Measurements from ENCODE around the gene SNRK.

Gene SNRK

GRCh38 chr3:43286115-43286840, at the start of gene SNRK:
SNRK (plus strand) TSS chr3:43286540; CDS start chr3:43303204, 16,664 bp downstream.
- peak; percentile 75 to 85 for DNase-seq (ENCODE audit: low read depth in 2 of 2)

GRCh38 chr3:43238801-43239200, 47.5 kb upstream of the SNRK start:
- no peak for DNase-seq (ENCODE audit: low read depth in 2 of 2)

GRCh38 chr3:43239755-43240154, 46.6 kb upstream of the SNRK start:
- no peak for DNase-seq (ENCODE audit: low read depth in 2 of 2)

- no peak for DNase-seq (ENCODE audit: low read depth in 2 of 2)
Observed at GRCh38 chr3:43243590-43244587, 42.5 kb upstream of the SNRK start.

GRCh38 chr3:43244694-43245093, 41.6 kb upstream of the SNRK start:
- no peak for DNase-seq (ENCODE audit: low read depth in 2 of 2)

GRCh38 chr3:43246976-43247375, 39.4 kb upstream of the SNRK start:
- no peak for DNase-seq (ENCODE audit: low read depth in 2 of 2)

- no peak for DNase-seq (ENCODE audit: low read depth in 2 of 2)
Observed at GRCh38 chr3:43247561-43248184, 38.7 kb upstream of the SNRK start.

GRCh38 chr3:43248185-43248583, 38.2 kb upstream of the SNRK start:
- DNase-seq (ENCODE audit: low read depth in 2 of 2), result no peak

GRCh38 chr3:43248973-43249372, 37.4 kb upstream of the SNRK start:
- no peak for DNase-seq (ENCODE audit: low read depth in 2 of 2)

- DNase-seq (ENCODE audit: low read depth in 2 of 2), result no peak
Observed at GRCh38 chr3:43249405-43249804, 36.9 kb upstream of the SNRK start.

- DNase-seq (ENCODE audit: low read depth in 2 of 2), result no peak
Observed at GRCh38 chr3:43253294-43253693, 33.0 kb upstream of the SNRK start.

- no peak for DNase-seq (ENCODE audit: low read depth in 2 of 2)
Observed at GRCh38 chr3:43254125-43254524, 32.2 kb upstream of the SNRK start.

GRCh38 chr3:43255662-43256061, 30.7 kb upstream of the SNRK start:
- DNase-seq (ENCODE audit: low read depth in 2 of 2), result no peak

- no peak for DNase-seq (ENCODE audit: low read depth in 2 of 2)
Observed at GRCh38 chr3:43256714-43257461, 29.5 kb upstream of the SNRK start.

- DNase-seq (ENCODE audit: low read depth in 2 of 2), result no peak
Observed at GRCh38 chr3:43257850-43258249, 28.5 kb upstream of the SNRK start.

- no peak for DNase-seq (ENCODE audit: low read depth in 2 of 2)
Observed at GRCh38 chr3:43259626-43260025, 26.7 kb upstream of the SNRK start.

GRCh38 chr3:43260412-43260811, 25.9 kb upstream of the SNRK start:
- DNase-seq (ENCODE audit: low read depth in 2 of 2), result no peak

- DNase-seq (ENCODE audit: low read depth in 2 of 2), result no peak
Observed at GRCh38 chr3:43262194-43262593, 24.1 kb upstream of the SNRK start.

- no peak for DNase-seq (ENCODE audit: low read depth in 2 of 2)
Observed at GRCh38 chr3:43266451-43266850, 19.9 kb upstream of the SNRK start.

- no peak for DNase-seq (ENCODE audit: low read depth in 2 of 2)
Observed at GRCh38 chr3:43266995-43267394, 19.3 kb upstream of the SNRK start.

- no peak for DNase-seq (ENCODE audit: low read depth in 2 of 2)
Observed at GRCh38 chr3:43268636-43269035, 17.7 kb upstream of the SNRK start.

- no peak for DNase-seq (ENCODE audit: low read depth in 2 of 2)
Observed at GRCh38 chr3:43270078-43270477, 16.3 kb upstream of the SNRK start.

Measured in stimulated activated CD8-positive, alpha-beta memory T cell treated with anti-CD3 and anti-CD28 coated beads, Interleukin-15, amount 100 ng/mL, for 4 hours (primary cell).